Activated B cell treated with CpG ODN at 0.5 μM for 24 hours (primary cell): Measurements from ENCODE around the gene IL23R. TPM values are rescaled to one million over a fixed set of nuclear protein-coding genes. Genes with fewer than 3 reads are reported as not detected.

Source experiments
- ATAC-seq: fragments of 200-7000 bp; cut with Tn5 transposase; one replicate; pipeline ENCODE4 v1.10.0; 2021; ENCODE audit warnings: low read depth, mild to moderate bottlenecking, moderate library complexity
- CTCF ChIA-PET: fragments of 350-600 bp; sonication (Branson Sonifier 250); formaldehyde crosslinking; loops from one replicate; lab custom pipeline; 2021; ENCODE audit warnings: antibody characterized with exemption; lab: Charles Lee
- POLR2A ChIA-PET: fragments of 350-600 bp; sonication (Branson Sonifier 250); formaldehyde crosslinking; loops from one replicate; lab custom pipeline; 2021; ENCODE audit warnings: antibody characterized with exemption; lab: Charles Lee
- DNase-seq: peaks from one replicate; pipeline ENCODE4 v3.0.0; 2022
- H3K27ac Mint-ChIP-seq: one replicate; pipeline ENCODE4 v1.8.0; 2020; ENCODE audit warnings: mixed read lengths
- H3K27me3 Mint-ChIP-seq: one replicate; pipeline ENCODE4 v1.8.0; 2021; ENCODE audit warnings: mixed read lengths
- H3K36me3 Mint-ChIP-seq: one replicate; pipeline ENCODE4 v1.8.0; 2021; ENCODE audit warnings: low read depth, mixed read lengths
- H3K4me1 Mint-ChIP-seq: one replicate; pipeline ENCODE4 v1.8.0; 2021; ENCODE audit warnings: mixed read lengths
- H3K4me3 Mint-ChIP-seq: one replicate; pipeline ENCODE4 v1.8.0; 2020; ENCODE audit warnings: mild to moderate bottlenecking, mixed read lengths
- H3K9me3 Mint-ChIP-seq: one replicate; pipeline ENCODE4 v1.8.0; 2020; ENCODE audit warnings: mixed read lengths
- intact Hi-C: fragments of 100-400 bp; cut with micrococcal nuclease; formaldehyde crosslinking; loops from one replicate; pipeline ENCODE4 v1.15.1; 2024
- total RNA-seq: library from RNA; stranded (reverse); gene quantifications from 2 replicates; pipeline ENCODE4 v1.2.3, GENCODE V29; 2022
- TF ChIP-seq, protein P1 (sequence below): fragments of 200-600 bp; IDR thresholded peaks from one replicate; pipeline ENCODE4 v1.8.0; 2022; ENCODE audit warnings: antibody characterized with exemption, mild to moderate bottlenecking

The IL23R gene
- total RNA-seq, 1 donor from 2014 or later, result not detected

DNA sequence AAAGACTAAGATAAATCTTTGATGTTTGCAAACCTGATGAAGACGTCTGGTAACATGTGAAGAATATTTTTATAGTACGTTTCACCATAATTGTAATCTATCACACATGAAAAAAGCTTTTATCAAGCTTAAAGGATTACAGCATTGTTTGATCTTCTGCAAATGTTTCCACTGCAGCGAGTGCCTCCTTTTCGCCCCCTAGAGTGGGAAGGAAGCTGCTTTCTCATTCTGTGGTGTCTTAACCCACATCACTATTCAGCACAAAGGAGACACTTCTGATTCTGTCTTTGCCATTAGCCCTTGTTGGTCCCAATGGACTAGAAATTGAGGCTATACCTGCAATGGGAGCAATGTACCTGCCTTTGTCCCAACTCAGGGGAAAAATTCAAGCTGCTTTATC lies 95.4 kb downstream of the IL23R start:
- Mint-ChIP-seq H3K4me1 (peaks cover 9% of the 10 kb centered on the region), H3K36me3 (no peaks in the 10 kb centered on the region), H3K27ac (no peak overlapping the region), H3K9me3 (no peaks in the 10 kb centered on the region), H3K4me3 (no peak overlapping the region), H3K27me3 (peaks cover 2% of the 10 kb centered on the region)
- intact Hi-C loops, result no loop called here
- ChIA-PET CTCF (no interaction called here), POLR2A (no interaction called here)
- TF ChIP-seq, protein P1, sequence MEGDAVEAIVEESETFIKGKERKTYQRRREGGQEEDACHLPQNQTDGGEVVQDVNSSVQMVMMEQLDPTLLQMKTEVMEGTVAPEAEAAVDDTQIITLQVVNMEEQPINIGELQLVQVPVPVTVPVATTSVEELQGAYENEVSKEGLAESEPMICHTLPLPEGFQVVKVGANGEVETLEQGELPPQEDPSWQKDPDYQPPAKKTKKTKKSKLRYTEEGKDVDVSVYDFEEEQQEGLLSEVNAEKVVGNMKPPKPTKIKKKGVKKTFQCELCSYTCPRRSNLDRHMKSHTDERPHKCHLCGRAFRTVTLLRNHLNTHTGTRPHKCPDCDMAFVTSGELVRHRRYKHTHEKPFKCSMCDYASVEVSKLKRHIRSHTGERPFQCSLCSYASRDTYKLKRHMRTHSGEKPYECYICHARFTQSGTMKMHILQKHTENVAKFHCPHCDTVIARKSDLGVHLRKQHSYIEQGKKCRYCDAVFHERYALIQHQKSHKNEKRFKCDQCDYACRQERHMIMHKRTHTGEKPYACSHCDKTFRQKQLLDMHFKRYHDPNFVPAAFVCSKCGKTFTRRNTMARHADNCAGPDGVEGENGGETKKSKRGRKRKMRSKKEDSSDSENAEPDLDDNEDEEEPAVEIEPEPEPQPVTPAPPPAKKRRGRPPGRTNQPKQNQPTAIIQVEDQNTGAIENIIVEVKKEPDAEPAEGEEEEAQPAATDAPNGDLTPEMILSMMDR, result no peak
- DNase-seq (no peak), ATAC-seq (no peak)

DNA sequence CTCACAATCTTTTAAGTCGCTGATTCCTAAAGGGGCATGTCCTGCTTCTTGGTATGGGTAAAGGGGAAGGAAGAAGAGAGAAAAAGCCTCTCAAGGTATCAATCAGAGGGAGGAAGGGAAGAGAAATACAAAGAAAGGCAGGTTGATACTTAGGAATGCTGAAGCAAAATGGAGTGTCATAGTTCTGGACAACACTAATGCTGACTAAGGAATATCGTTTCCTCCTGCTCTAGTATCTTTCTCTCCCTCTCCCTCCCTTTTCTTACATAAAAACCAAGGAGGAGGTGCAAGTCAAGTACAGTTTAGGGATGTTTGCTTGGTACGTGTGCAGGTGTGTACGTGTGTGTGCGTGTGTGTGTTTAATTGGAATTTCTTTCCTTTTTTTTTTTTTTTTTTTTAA lies 96.5 kb downstream of the IL23R start:
- no peaks in the 10 kb centered on the region for H3K9me3 Mint-ChIP-seq
- POLR2A ChIA-PET, result no interaction called here
- no peak overlapping the region for H3K27ac Mint-ChIP-seq
- H3K4me1 Mint-ChIP-seq, result peaks cover 9% of the 10 kb centered on the region
- peaks cover 2% of the 10 kb centered on the region for H3K27me3 Mint-ChIP-seq
- H3K36me3 Mint-ChIP-seq, result no peaks in the 10 kb centered on the region
- TF ChIP-seq, protein P1, result no peak
- DNase-seq (no peak), ATAC-seq (no peak)
- H3K4me3 Mint-ChIP-seq, result no peak overlapping the region
- intact Hi-C loops, result no loop called here
- CTCF ChIA-PET, result no interaction called here

DNA sequence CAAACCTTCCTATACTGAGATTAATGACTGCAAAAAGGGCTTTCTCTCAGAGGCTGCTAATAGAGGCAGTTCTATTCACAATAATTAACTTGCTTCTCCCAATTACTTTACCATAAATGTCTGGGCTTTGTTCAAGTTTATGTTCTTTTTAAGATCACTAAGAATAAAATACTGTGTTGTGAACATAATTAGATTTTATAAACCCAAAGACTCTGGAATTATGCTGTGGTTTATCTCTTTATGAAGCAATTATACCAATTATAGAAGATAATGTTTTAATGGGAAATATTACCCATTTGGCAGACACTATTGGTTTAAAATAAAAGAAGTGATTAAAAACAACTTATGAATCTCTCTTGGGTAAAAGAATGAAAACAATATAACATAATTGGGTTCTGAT lies 97.9 kb downstream of the IL23R start:
- ATAC-seq, result no peak
- intact Hi-C loops, result no loop called here
- H3K36me3 Mint-ChIP-seq, result no peaks in the 10 kb centered on the region
- peaks cover 9% of the 10 kb centered on the region for H3K4me1 Mint-ChIP-seq
- no peak for DNase-seq
- TF ChIP-seq, protein P1, result no peak
- no peak overlapping the region for H3K27ac Mint-ChIP-seq
- POLR2A ChIA-PET, result no interaction called here
- H3K27me3 Mint-ChIP-seq, result peaks cover 4% of the 10 kb centered on the region
- no peak overlapping the region for H3K4me3 Mint-ChIP-seq
- CTCF ChIA-PET, result no interaction called here
- no peaks in the 10 kb centered on the region for H3K9me3 Mint-ChIP-seq

GRCh38 chr1:67264899-67265298 lies 98.6 kb downstream of the IL23R start:
- CTCF ChIA-PET, result no interaction called here
- H3K27ac Mint-ChIP-seq, result no peak overlapping the region
- DNase-seq, result no peak
- no peak for ATAC-seq
- POLR2A ChIA-PET, result no interaction called here
- peaks cover 4% of the 10 kb centered on the region for H3K27me3 Mint-ChIP-seq
- H3K4me3 Mint-ChIP-seq, result no peak overlapping the region
- H3K9me3 Mint-ChIP-seq, result no peaks in the 10 kb centered on the region
- no peaks in the 10 kb centered on the region for H3K36me3 Mint-ChIP-seq
- H3K4me1 Mint-ChIP-seq, result peaks cover 9% of the 10 kb centered on the region
- intact Hi-C loops, result no loop called here
- TF ChIP-seq, protein P1, result no peak

DNA sequence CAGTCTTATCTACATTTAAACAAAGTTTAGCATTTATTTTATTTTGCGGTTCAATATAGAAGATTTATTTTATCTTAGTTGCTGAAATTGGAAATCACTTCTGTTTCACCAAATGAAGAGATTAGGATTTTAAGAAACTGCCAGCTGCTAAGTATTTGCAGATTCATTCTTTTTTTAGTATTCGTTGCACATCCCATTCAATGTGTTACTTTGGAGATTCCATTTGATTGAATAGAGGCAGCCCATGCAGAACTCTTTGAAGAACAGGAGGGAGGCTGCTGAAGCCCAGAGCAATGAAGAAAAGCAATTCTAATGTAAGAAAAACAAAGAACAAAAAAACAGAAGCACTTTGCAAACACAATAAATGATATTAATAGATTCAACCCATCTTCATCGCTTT lies 102.8 kb downstream of the IL23R start:
- intact Hi-C loops, result no loop called here
- no peak overlapping the region for H3K27ac Mint-ChIP-seq
- peaks cover 4% of the 10 kb centered on the region for H3K27me3 Mint-ChIP-seq
- no peaks in the 10 kb centered on the region for H3K36me3 Mint-ChIP-seq
- DNase-seq, result no peak
- POLR2A ChIA-PET, result no interaction called here
- CTCF ChIA-PET, result interaction anchor here (1.0 kb wide), 1 partner anchor 232 kb away, joined by 3 read pairs; no protein-coding TSS in a partner anchor
- ATAC-seq, result no peak
- peaks cover 8% of the 10 kb centered on the region for H3K9me3 Mint-ChIP-seq
- H3K4me1 Mint-ChIP-seq, result peaks cover 9% of the 10 kb centered on the region
- no peak overlapping the region for H3K4me3 Mint-ChIP-seq
- TF ChIP-seq, protein P1, result no peak
